Prostate gland (tissue), 2 donors: ENCODE results near the gene PAH. TPM values are rescaled to one million over a fixed set of nuclear protein-coding genes. Genes with fewer than 3 reads are reported as not detected.

ENCODE experiments used
- DNase-seq: peaks from one replicate; pipeline ENCODE4 v3.0.0-alpha.2; 2019; ENCODE audit warnings: low spot score
- H3K27ac ChIP-seq, 2 donors: fragments of 200-600 bp; sonication (generic); 2 replicates each; pipeline ENCODE4 v1.5.1; 2017 to 2019
- H3K27me3 ChIP-seq: fragments of 200-600 bp; sonication (generic); replicated peaks from 2 replicates; pipeline ENCODE4 v1.5.1; 2019; ENCODE audit not compliant: insufficient read depth
- H3K36me3 ChIP-seq, 2 donors: fragments of 200-600 bp; sonication (generic); 1 replicate in 1 of 2; 2 replicates in 1 of 2; pipeline versions ENCODE4 v1.5.1 to v1.8.1; 2017 to 2019
- H3K4me1 ChIP-seq: fragments of 200-600 bp; sonication (generic); replicated peaks from 2 replicates; pipeline ENCODE4 v1.5.1; 2019
- H3K4me3 ChIP-seq, 2 donors: fragments of 200-600 bp; sonication (generic); 2 replicates each; pipeline ENCODE4 v1.5.1; 2017 to 2019
- H3K9me3 ChIP-seq: fragments of 200-600 bp; sonication (generic); 2 replicates; pipeline ENCODE4 v1.5.1; 2017
- POLR2A ChIP-seq: fragments of 450-650 bp; IDR thresholded peaks from one replicate; pipeline ENCODE4 v1.6.1; 2016; ENCODE audit warnings: antibody characterized with exemption, mild to moderate bottlenecking
- POLR2AphosphoS5 ChIP-seq: sonication (generic); formaldehyde crosslinking; IDR thresholded peaks from one replicate; pipeline ENCODE4 v1.6.1; 2017; ENCODE audit warnings: antibody characterized with exemption
- WGBS: methylation state at CpG from one replicate; pipeline ENCODE4 v1.1.5; 2018; 5-methylcytosine and 5-hydroxymethylcytosine counted together
- intact Hi-C: fragments of 100-400 bp; cut with DNase I; formaldehyde crosslinking; loops from one replicate; pipeline ENCODE4 v1.14.2; 2022
- total RNA-seq, 2 donors: library from RNA; depleted of rRNA; stranded (reverse); fragments of >200 nt; gene quantifications; one replicate each; pipeline ENCODE4 v1.1.0, GENCODE V29; 2016
- TF ChIP-seq, protein P1 (sequence below), 4 experiments: fragments of 200-600 bp in 2 of 4; fragments of 450-650 bp in 2 of 4; sonication (generic) in 2 of 4; IDR thresholded peaks; 1 replicate in 3 of 4; 2 replicates in 1 of 4; pipeline ENCODE4 v1.5.1; 2016 to 2019; ENCODE audit warnings: antibody characterized with exemption in 4 of 4, mild to moderate bottlenecking in 2 of 4, moderate library complexity in 2 of 4

The PAH gene
- total RNA-seq, 2 donors from 2014 or later = 0.36 to 4.1 TPM

DNA sequence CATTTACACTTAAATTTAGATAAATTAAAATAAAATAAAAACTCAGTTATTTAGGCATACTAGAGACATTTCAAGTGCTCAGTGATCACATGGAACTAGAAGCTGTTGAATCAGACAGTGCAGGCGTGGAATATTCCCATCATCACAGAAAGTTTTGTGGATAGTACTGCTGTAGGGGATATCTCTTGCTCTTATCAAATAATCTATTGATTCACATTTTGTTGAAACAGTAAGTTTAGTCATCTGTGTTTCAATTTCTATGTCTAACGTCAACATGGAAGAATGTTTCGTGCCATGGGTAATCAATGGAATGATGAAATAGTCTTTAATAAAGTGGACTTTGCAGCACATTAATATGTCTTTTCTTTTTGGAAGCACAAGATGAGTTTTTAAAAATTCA is 108.6 kb downstream of the PAH start:
- 92% methylated on average over 3 of the region's 3 CpGs for WGBS
- Histone ChIP-seq H3K36me3 (no peaks in the 10 kb centered on the region), H3K4me3 (no peak overlapping the region), H3K27ac (no peak overlapping the region), H3K27me3 (no peaks in the 10 kb centered on the region), H3K4me1 (no peaks in the 10 kb centered on the region), H3K9me3 (no peaks in the 10 kb centered on the region)
- TF ChIP-seq, protein P1, sequence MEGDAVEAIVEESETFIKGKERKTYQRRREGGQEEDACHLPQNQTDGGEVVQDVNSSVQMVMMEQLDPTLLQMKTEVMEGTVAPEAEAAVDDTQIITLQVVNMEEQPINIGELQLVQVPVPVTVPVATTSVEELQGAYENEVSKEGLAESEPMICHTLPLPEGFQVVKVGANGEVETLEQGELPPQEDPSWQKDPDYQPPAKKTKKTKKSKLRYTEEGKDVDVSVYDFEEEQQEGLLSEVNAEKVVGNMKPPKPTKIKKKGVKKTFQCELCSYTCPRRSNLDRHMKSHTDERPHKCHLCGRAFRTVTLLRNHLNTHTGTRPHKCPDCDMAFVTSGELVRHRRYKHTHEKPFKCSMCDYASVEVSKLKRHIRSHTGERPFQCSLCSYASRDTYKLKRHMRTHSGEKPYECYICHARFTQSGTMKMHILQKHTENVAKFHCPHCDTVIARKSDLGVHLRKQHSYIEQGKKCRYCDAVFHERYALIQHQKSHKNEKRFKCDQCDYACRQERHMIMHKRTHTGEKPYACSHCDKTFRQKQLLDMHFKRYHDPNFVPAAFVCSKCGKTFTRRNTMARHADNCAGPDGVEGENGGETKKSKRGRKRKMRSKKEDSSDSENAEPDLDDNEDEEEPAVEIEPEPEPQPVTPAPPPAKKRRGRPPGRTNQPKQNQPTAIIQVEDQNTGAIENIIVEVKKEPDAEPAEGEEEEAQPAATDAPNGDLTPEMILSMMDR (IDR thresholded peaks at IDR 0.05) = no peak
- TF ChIP-seq POLR2A (no peak), POLR2AphosphoS5 (no peak)
- DNase-seq = no peak
- intact Hi-C loops = no loop called here

DNA sequence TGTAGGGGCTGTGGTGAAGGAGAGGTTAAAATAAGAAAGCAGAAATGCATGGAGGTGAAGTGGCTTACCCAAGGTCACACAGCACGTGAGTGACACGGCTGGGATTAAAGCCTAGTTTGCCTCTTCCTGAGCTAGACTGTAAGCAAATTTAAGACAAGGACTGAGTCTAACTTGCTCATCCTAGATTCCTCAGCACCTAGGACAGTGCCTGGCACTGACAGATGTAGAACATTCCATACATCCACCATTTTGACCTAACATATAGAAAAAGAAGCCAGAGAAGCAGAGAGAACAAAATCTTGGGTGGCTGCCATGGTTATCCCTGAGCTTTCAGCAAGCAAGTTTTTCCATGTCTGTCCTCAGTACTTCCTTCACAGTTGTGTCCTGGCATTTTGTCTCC is 110.5 kb downstream of the PAH start:
- Histone ChIP-seq H3K4me1 (no peaks in the 10 kb centered on the region), H3K4me3 (no peak overlapping the region), H3K9me3 (no peaks in the 10 kb centered on the region), H3K27ac (no peak overlapping the region), H3K36me3 (no peaks in the 10 kb centered on the region), H3K27me3 (no peaks in the 10 kb centered on the region)
- TF ChIP-seq POLR2A (no peak), POLR2AphosphoS5 (no peak)
- TF ChIP-seq, protein P1 (IDR thresholded peaks at IDR 0.05) = no peak
- intact Hi-C loops = no loop called here
- no peak for DNase-seq
- 84% methylated on average over 2 of the region's 2 CpGs for WGBS

DNA sequence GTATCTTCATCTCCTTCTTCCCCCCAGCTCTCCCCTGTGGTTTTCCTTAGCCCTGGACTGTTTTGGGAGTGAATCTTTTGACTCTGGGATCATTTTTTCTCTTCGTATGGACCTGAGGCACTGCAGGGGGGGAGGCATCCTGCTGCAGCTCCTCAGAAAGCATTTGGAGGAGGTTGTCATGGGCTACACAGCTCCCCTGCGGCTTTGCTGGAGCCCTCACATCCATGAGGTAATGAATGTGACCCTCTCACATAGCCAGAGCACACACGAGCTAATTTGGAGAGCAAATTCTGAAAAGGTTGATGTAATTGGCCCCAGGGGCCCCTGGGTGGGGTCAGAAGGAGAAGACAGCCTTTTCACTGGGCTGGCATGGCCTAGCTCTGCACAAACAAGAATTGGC is 110.9 kb downstream of the PAH start:
- no peaks in the 10 kb centered on the region for H3K36me3 ChIP-seq
- no peaks in the 10 kb centered on the region for H3K27me3 ChIP-seq
- H3K27ac ChIP-seq = no peak overlapping the region
- no peak for DNase-seq
- H3K4me3 ChIP-seq = no peak overlapping the region
- no peak for TF ChIP-seq POLR2A
- TF ChIP-seq, protein P1 (IDR thresholded peaks at IDR 0.05) = no peak
- no peak for TF ChIP-seq POLR2AphosphoS5
- 50% methylated on average over 3 of the region's 3 CpGs for WGBS
- H3K9me3 ChIP-seq = no peaks in the 10 kb centered on the region
- H3K4me1 ChIP-seq = no peaks in the 10 kb centered on the region
- intact Hi-C loops = no loop called here

DNA sequence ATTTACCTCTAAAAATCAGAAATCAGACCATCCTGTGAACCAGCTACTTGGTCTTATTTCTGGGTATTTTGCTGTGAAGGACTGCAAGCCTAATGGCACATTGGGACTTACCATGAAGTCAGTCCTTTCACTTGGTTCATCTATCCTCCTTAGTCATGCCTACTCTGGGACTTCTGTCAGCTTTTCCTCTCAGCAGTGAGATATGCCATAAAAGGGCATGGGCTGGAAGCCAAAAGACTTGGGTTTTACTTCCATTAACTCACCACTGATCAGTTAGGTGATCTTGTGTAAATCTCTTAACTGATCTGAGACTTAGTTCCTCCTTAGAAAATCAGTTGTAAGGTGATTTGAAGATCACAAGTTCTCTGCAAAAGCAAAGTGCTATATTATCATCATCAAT is 116.5 kb downstream of the PAH start:
- Histone ChIP-seq H3K4me3 (no peak overlapping the region), H3K4me1 (no peaks in the 10 kb centered on the region), H3K36me3 (no peaks in the 10 kb centered on the region), H3K27me3 (no peaks in the 10 kb centered on the region), H3K9me3 (no peaks in the 10 kb centered on the region), H3K27ac (no peak overlapping the region)
- no peak for DNase-seq
- TF ChIP-seq POLR2A (no peak), POLR2AphosphoS5 (no peak)
- intact Hi-C loops = no loop called here

DNA sequence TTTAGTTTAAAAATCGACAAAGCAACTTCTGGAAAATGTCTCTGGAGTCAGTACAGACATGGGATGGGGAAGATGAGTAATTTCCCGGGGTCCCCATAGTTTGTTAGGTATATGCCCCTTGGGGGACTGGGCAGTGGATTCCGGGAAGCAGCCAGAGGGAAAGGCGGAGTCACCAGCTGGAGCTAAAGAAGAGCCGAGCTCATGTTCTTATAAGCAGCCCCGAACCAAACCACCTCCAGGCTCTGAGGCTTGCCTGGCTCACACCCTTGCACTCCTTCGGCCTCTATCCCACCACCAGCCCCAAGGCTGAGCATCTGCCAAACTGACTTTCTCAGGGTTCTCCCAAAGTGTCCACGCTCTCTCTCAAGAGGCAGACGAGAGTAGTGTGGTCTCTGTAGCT is 117.8 kb downstream of the PAH start:
- TF ChIP-seq, protein P1 (IDR thresholded peaks at IDR 0.05) = no peak
- no peak for TF ChIP-seq POLR2AphosphoS5
- TF ChIP-seq POLR2A = no peak
- DNase-seq = no peak
- intact Hi-C loops = no loop called here
- H3K27me3 ChIP-seq = no peaks in the 10 kb centered on the region
- H3K27ac ChIP-seq = no peak overlapping the region
- H3K4me1 ChIP-seq = no peaks in the 10 kb centered on the region
- no peaks in the 10 kb centered on the region for H3K9me3 ChIP-seq
- no peaks in the 10 kb centered on the region for H3K36me3 ChIP-seq
- WGBS = 80% methylated on average over 9 of the region's 9 CpGs
- no peak overlapping the region for H3K4me3 ChIP-seq
